ENCODE data around the gene PNCK.
"Not testable (repeated sequence)": the region's sequence is repeated elsewhere in the genome, so short reads cannot be mapped to it uniquely, and the experiment has no call there.

Gene PNCK

DNA sequence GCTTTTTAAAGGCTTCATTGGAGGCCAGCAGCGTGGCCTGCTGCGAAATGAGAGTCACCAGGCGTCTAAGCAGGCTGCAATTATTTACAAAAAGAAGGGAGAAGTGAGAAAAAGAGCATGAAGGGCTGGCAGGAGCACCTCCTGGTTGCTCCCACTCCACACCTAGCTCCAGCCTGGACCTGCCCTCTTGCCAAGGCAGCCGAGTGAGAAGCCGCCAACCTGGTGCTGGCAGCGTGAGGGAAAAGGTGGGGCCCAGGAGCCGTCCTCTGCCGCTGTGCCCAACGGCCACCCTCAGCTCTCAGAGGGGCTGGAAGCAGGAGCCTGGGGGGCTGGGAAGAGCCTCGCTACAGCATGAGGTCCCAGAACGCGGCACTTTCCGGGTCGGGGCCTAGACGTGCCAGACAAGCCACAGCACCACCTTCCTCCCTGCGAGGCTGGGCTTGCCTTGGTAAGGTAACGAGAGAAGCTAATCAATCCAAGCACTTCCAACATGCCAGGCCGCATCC, 30.5 kb upstream of the PNCK start:
- ChIA-PET CTCF (no interaction called here), POLR2A (no interaction called here)
- TF ChIP-seq, protein P1, sequence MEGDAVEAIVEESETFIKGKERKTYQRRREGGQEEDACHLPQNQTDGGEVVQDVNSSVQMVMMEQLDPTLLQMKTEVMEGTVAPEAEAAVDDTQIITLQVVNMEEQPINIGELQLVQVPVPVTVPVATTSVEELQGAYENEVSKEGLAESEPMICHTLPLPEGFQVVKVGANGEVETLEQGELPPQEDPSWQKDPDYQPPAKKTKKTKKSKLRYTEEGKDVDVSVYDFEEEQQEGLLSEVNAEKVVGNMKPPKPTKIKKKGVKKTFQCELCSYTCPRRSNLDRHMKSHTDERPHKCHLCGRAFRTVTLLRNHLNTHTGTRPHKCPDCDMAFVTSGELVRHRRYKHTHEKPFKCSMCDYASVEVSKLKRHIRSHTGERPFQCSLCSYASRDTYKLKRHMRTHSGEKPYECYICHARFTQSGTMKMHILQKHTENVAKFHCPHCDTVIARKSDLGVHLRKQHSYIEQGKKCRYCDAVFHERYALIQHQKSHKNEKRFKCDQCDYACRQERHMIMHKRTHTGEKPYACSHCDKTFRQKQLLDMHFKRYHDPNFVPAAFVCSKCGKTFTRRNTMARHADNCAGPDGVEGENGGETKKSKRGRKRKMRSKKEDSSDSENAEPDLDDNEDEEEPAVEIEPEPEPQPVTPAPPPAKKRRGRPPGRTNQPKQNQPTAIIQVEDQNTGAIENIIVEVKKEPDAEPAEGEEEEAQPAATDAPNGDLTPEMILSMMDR (IDR thresholded peaks at IDR 0.05; ENCODE audit: insufficient read depth, low read length, missing control alignments): no peak
- no peak overlapping the region for H3K4me3 ChIP-seq (ENCODE audit: low read depth, low read length)
- DNase-seq (ENCODE audit: low read depth, low spot score): no peak

DNA sequence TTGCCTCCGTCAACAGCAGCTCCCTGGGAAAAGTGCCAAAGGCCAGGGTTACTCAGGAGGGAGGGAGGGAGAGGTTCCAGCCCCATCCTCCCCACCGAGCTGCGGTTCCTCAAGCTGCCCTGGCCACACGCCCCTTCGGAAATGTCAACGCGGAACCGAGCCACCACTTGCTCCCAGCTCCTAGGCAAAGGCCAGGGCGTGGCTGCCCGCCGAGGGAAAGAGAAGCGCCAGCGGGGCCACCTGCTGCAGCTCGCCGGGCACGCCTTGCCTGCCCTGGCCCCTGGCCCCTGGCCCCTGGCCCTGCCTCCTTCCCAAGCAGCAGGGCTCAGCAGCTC, 29.4 kb upstream of the PNCK start:
- no peak for DNase-seq (ENCODE audit: low read depth, low spot score)
- TF ChIP-seq, protein P1 (IDR thresholded peaks at IDR 0.05; ENCODE audit: insufficient read depth, low read length, missing control alignments): no peak
- H3K4me3 ChIP-seq (ENCODE audit: low read depth, low read length): no peak overlapping the region
- ChIA-PET CTCF (no interaction called here), POLR2A (no interaction called here)

DNA sequence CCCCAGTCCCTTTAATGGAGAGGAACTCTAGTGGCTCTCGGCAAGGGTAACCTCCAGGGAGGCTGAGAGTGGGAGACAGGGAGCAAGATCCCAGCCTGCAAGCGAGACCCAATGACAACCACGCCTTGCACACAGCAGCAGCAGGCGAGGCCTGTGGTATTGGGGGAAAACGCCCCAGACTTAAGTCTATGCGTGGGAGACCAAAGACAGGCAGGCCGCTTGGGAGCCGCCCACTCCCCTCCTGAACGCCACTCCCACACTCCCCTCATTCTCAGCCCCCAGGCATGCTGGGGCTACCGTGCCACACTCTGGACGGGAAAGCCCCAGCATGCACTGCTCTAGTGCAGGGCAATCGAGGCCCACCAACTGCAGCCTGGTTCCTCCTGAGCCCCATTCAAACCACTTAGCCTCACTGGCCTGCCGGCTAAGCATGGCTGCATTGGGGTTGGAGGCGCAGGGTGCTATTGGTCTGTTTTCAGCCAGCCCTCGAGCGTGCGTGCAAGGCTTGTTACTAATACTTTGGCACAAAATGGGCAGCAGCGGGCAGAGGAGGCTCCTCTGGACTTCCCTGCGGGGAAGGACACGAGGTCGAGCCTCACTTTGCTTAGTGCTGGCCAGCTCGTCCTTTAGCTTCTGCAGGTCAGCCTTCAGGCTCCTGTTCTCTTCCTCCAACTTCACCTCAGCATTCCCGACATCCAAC, 28.9 kb upstream of the PNCK start:
- ChIA-PET CTCF (no interaction called here), POLR2A (no interaction called here)
- no peak for DNase-seq (ENCODE audit: low read depth, low spot score)
- TF ChIP-seq, protein P1 (IDR thresholded peaks at IDR 0.05; ENCODE audit: insufficient read depth, low read length, missing control alignments): no peak
- no peak overlapping the region for H3K4me3 ChIP-seq (ENCODE audit: low read depth, low read length)

GRCh38 chrX:153701706-153702105, 28.1 kb upstream of the PNCK start:
- TF ChIP-seq, protein P1 (IDR thresholded peaks at IDR 0.05; ENCODE audit: insufficient read depth, low read length, missing control alignments): no peak
- POLR2A ChIA-PET: no interaction called here
- no peak overlapping the region for H3K4me3 ChIP-seq (ENCODE audit: low read depth, low read length)
- CTCF ChIA-PET: no interaction called here
- DNase-seq (ENCODE audit: low read depth, low spot score): no peak

DNA sequence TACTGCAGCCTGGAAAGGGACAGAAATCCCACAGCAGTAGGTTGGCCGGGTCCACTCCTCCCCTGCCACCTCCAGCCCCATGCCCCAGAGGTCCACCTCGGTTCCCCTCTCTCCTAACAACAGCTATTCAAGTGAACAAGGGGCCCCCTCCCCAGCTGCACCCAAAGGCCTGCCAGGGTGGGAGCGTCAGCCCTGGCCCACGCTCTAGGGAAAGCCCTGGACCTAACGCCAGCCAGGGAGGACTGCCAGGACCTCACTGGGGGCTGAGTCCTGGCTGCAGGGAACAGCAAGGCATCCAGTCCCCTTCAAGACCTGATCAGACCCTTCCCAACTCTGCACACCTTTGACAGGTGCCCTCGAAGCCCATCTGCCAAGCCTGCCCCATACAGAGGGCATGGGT, 27.4 kb upstream of the PNCK start:
- ChIA-PET POLR2A (no interaction called here), CTCF (no interaction called here)

GRCh38 chrX:153700376-153700945, 26.8 kb upstream of the PNCK start:
- no peak for DNase-seq (ENCODE audit: low read depth, low spot score)
- CTCF ChIA-PET: no interaction called here
- no peak overlapping the region for H3K4me3 ChIP-seq (ENCODE audit: low read depth, low read length)
- POLR2A ChIA-PET: no interaction called here
- TF ChIP-seq, protein P1 (IDR thresholded peaks at IDR 0.05; ENCODE audit: insufficient read depth, low read length, missing control alignments): no peak

More for the DNA sequence above, 27.4 kb upstream of the PNCK start:
- no peak overlapping the region for H3K4me3 ChIP-seq (ENCODE audit: low read depth, low read length)
- TF ChIP-seq, protein P1 (IDR thresholded peaks at IDR 0.05; ENCODE audit: insufficient read depth, low read length, missing control alignments): no peak
- no peak for DNase-seq (ENCODE audit: low read depth, low spot score)

DNA sequence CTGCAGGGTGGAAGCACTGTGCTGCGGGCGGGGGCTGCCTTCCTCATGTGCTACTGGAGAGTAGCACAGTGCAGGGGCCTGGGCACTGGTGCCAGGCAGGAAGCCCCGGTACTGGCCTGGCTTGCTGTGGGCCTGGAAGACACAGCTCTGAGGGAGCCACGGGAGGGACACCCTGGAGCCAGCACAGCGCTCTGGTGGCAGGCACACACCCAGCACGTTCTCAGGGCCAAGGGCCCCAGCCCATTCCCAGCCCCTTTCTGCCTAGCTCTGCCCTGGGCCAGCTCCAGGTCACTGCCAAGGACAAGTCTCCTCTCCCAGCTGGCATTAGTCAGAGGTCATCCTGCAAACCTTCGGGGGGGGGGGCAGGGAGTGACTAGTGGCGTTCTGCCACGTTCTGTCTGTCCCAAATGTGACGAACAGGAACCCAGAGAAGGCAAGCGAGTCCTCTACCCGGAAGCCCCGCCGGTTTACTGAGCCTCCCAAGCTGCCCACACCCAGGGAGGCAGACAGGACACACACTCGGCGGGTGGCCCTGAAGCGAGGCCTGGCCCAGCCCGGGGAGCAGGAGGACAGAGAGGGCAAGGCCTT, 26.3 kb upstream of the PNCK start:
- H3K4me3 ChIP-seq (ENCODE audit: low read depth, low read length); DNase-seq (ENCODE audit: low read depth, low spot score); CTCF ChIA-PET; POLR2A ChIA-PET: not testable (repeated sequence)

- POLR2A ChIA-PET; H3K4me3 ChIP-seq (ENCODE audit: low read depth, low read length); DNase-seq (ENCODE audit: low read depth, low spot score): not testable (repeated sequence)
- CTCF ChIA-PET: interaction anchor here (0.9 to 1.5 kb wide), 2 partner anchors 9 to 90 kb away, joined by 3 to 8 read pairs; no protein-coding TSS in a partner anchor
These were observed 25.7 kb upstream of the PNCK start for GRCh38 chrX:153699210-153699783.

Data from AG04449 (cell line).